GM19035 (cell line): ENCODE results near the gene GPR176.
"Not testable (repeated sequence)": the region's sequence is repeated elsewhere in the genome, so short reads cannot be mapped to it uniquely, and the experiment has no call there.

Experiments used
- ATAC-seq: cut with Tn5 transposase; IDR thresholded peaks from one replicate; pipeline ENCODE4 v1.9.1; 2021; ENCODE audit not compliant: unreplicated experiment

Gene GPR176

DNA sequence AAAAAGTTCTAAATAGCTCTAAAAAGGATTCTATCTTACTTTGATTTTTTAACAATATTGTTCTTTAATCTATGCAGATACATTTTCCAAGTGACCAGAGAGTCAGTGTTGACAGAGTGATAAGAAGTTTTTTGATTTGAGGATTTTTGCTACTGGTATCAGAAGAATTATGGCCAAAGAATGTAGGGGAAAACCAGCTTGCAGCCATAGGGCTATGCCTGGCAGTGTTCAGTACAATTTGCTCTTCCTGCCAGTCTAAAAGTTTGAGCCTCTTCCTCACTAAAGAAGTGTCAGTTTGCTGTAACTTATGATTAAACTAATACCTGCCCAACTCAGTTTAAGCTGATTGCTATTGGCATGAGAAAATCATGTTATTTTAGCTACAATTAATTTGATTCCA is 102.2 kb downstream of the GPR176 start:
- ATAC-seq = no peak

GRCh38 chr15:39814489-39814888 is 105.6 kb downstream of the GPR176 start:
- no peak for ATAC-seq

- ATAC-seq = not testable (repeated sequence)
Measured at GRCh38 chr15:39812651-39813050, 107.4 kb downstream of the GPR176 start.

DNA sequence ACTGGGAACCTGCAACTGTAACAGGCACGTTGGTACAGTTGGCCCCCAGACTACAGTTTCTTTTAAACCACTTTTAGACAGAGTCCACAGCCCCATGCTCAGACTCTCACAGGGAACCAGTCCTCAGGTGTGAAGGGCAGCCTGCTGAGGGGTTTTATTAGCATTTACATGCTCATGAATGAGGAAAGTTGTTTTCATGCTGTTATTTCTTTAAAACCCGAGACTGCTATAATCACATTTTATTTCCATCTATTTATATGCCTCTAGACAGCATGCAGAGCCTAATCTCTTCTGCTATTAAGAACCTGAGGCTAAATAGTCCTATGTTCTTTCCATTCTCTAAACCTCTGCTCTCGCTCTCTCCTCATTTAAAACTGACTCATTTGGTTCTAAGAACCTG is 111.2 kb downstream of the GPR176 start:
- ATAC-seq = no peak

GRCh38 chr15:39807791-39808190 is 112.3 kb downstream of the GPR176 start:
- no peak for ATAC-seq

DNA sequence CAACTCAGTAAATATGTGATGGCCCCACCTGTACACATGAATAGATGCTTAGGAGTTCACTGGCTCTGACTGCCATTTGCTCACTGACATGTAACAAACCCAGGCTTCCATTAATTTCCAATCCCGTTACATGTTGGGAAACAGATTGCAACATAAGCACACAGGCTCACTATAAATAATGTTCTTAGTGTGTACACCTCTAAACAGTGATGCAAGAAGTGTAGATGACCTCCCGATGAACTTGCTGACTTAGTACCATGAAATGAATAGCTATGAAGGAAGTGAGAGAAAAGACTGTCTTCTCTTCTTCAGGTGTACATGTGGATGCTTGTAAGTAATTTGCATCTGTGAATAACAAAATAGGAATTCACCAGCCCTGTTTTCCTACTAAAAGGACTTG is 116.0 kb downstream of the GPR176 start:
- ATAC-seq = peak; percentile 67

DNA sequence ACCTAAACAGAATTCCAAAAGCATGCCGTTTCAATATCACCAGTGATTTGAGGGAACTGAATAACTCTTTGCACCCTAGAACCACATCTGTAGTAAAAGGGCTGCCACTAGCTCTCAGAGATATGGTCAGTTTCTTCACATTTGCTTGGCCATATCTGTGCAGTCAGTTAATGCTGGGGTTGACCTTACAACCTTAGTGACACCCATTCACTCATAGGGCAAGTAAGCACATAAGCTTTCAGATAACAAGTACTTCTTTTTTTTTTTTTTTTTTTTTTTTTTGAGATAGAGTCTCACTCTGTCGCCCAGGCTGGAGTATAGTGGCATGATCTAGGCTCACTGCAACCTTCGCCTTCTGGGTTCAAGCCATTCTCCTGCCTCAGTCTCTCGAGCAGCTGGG is 117.0 kb downstream of the GPR176 start:
- ATAC-seq = no peak

DNA sequence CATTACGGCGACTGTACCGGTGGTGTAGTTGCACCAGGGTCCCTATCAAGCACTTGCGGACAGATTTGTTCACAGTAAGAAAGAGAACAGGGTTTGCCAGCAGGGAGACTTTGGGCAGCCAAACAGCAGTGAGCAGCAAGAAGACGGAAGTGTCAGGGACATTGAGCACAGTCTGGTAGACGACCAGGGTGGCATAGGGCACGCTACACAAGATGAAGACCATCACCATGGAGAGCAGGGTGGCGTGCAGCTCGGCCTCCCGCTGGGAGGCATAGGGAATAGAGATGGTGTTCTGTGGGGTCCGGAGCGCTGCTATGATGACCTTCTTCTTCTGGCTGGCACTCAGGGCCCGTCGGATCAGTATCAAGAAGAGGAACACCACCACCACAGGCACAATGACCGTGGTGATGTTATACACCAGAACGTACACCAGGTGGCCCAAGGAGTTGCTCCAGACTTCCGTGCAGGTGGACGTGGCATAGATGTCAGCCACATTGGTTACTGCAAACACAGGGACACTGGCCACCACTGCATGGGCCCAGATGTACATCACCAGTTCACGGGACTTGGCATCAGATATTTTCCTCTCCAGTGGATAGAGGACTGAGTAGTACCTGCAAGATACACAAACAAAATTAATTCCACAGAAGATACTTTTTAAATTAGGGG is 118.3 kb downstream of the GPR176 start:
- peak; percentile 64 for ATAC-seq

- no peak for ATAC-seq
Measured at GRCh38 chr15:39799552-39800011, 120.5 kb downstream of the GPR176 start.

DNA sequence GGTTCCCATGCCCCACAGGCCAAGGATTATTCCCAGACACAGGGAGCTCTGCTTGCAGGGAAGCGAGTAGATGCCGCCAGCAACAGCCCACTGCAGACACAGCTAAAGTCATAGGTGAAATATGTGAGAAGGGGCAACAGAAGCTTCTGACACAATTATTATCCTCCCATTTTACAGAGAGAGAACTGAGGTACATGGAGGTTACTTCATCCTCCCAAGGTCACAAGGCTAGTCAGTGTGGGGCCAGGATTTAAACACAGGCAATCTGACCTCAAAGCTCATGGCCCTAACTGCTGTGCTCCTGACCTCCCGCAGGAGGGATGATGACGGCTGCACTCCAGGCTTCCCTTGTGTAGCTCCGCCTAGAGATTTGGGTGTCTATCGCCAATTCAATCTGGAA is 121.7 kb downstream of the GPR176 start:
- no peak for ATAC-seq

DNA sequence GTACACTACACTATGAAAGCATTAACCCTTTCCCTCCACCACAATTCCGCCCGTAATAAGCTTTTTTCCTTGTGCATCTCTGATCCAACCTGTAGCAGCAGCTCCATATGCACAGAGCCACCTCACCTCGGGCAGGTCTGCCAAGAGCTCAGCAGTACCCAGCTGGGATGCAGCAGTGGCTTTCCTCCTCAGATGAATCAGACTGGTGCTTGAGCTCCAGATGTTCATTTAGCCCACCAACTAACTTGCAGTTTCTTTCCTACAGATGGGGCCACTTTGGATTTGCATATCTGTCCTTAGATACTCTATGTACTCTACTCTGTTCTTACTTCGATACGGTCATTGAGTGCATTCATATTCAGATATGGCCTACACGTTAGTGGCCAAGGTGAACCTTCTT is 122.7 kb downstream of the GPR176 start:
- no peak for ATAC-seq

DNA sequence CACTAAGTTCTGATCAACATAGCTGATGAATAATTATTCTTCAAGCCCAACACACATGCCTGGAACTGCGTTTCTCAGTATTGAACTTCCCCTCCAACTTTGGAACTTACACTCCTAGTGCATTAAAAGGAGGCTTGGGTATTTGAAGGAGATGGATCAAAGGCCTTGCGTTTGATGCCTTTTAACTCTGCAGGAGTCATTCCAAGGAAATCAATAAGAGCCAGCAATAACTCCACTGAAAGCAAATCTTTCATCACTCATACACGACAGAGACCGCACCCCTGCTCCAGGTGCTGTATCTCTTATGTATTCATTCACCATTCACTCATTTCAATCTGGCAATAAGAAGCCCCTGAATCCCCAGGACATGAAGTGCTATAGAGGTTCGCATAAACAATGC is 123.5 kb downstream of the GPR176 start:
- no peak for ATAC-seq

GRCh38 chr15:39795486-39795885 is 124.6 kb downstream of the GPR176 start:
- ATAC-seq = no peak

DNA sequence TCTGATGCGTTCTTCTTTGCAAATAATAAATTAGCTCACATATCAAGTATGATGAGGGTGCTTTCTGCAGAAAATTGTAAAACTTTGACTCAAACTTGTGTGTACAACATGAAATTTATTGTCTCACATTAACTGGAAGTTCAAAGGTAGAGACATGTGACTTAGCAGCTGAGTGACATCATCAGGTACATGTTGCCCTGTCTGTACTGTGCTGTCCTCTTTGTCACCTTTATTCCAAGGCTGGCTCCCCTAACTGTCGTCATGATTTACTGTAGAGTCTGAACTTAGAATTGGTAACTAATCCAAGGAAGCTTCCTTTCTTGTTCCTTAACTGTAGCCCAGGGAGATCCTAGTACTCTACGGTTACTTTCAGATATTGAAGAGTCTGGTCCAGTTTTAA is 125.1 kb downstream of the GPR176 start:
- no peak for ATAC-seq

DNA sequence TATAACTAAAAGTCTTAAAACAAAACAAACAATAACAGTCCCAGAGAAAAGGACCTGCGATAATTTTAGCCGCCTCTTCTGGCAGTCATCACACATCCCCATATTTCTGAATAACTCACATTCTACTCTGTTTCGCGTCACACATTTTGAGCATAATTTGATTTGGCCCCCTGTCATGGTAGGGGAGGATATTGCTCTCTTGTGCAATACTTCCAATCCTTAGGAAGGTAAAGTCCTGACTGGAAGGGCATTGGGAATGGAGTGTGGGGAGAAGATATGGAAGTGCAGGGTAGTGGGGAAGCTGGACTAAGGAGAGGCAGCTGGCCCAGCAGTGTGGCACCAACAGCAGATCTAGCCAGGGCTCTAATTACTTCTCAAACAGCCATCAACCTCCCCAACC is 126.1 kb downstream of the GPR176 start:
- ATAC-seq = no peak

GRCh38 chr15:39792844-39793335 is 127.2 kb downstream of the GPR176 start:
- ATAC-seq = no peak

- no peak for ATAC-seq
Measured at GRCh38 chr15:39792025-39792843, 127.8 kb downstream of the GPR176 start.

DNA sequence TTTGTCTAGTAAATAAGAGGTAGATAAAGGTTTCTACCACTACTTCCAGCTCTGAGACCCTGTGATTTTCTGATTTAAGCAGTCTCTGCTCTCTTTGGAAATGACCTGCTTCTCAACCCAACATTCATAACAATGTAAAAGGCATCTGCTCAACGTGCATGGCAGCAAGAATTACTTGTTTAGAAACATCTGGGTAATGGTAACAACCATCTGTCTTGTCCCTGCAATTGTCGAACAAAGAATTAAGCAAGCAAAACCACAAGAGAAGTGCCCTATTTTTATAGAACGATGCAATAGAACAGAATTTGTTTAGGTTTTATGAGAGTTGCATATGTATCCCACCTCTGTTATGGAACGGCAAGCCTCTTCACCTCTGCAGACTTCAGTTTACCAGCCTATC is 130.3 kb downstream of the GPR176 start:
- no peak for ATAC-seq

DNA sequence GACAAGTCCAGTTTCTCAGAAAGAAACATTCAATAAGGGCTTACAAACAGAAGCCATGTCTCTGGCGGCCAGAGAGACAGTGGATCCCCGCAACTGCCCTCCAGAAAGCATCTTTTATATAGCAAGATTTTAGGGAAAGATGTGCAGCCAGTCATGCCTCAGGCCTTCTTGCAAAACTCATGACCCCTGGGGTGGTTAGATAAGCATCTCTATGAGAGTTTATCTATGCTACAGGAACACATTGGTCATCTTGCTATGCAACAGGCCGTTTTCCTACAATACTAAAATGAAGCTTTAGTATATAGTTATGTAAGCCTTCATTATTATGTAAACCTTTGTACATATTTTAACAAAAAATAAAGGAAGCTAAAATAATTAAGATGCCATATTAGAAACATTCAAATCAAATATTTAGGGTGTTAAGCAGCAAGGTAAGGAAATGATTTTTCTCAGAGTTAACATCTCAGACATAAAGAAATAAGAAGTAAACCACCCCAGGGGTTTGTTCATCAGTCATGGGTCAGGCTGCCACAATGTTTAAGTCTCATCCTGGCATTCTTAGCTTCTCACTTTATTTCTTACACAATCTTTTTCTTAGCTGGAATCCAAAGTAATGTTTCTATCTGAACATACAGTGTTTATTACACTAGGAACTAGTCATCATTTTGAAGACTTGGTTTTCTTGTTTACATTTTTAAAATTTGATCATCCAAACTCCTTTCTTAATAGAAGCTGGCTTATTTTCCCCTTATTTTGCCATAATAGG is 131.1 kb downstream of the GPR176 start:
- ATAC-seq = no peak

DNA sequence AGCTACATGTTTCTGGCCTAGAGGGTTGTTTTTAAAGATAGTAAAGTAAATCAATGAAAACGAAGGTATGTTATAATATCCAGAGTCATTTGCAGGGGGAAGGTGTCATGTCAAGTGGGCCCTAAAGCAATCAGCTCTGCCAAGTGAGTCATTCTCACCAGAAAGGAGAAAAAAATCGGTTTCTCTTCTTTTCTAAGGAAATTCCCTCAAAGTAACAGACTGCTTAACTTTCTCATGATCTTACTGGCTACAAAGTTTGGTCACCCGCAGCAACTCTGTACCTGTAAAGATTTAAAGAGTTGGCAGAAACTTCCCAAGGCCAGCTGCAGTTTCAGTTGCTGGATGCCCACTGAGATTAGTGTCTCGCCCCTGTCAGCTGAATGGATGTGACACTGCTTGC is 132.0 kb downstream of the GPR176 start:
- ATAC-seq = no peak

- ATAC-seq = no peak
Measured at GRCh38 chr15:39787479-39787878, 132.6 kb downstream of the GPR176 start.
